ENCODE data around the gene DLX5.

- TF ChIP-seq CTCF (IDR thresholded peaks at IDR 0.05) (no peak), POLR2A (IDR thresholded peaks at IDR 0.05) (no peak)
Observed at GRCh38 chr7:97013845-97014134, 10.8 kb downstream of the DLX5 start.
